ENCODE data around the gene METTL8. TPM values are rescaled to one million over a fixed set of nuclear protein-coding genes. Genes with fewer than 3 reads are reported as not detected.

The METTL8 gene
- total RNA-seq, 1 donor from 2014 or later: 41.6 TPM

DNA sequence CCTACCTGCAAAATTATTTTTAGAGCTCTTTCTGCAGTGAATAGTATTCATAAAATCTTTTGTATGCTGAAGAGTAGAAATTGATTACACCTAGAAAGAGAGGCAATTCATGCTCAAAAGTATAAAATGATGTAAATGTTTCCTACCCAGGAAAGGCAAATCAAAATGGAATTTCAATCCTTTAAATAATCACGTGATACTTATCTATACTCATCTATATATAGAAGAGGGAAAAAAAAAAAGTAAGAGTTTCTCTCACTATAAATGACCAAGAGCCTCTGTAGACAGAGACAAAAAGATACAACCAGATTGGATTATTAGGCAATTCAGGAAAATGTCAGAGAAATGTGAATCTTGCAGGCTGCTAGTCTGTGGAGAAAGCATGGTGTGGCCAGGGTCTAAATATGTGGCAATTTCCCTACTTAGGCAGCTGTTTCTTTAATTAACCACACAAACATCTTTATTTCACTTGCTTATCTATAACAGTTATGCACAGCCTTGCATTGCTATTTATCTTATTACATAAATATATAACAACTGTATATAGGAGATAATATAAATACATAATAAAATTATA is 39.5 kb downstream of the METTL8 start:
- DNase-seq (ENCODE audit: low spot score in 2 of 2, unreplicated experiment in 2 of 2): no peak
- Mint-ChIP-seq H3K4me1 (no peaks in the 10 kb centered on the region), H3K27ac (no peak overlapping the region), H3K27me3 (ENCODE audit: low read depth) (no peaks in the 10 kb centered on the region), H3K9me3 (peaks cover 12% of the 10 kb centered on the region), H3K36me3 (peaks cover 21% of the 10 kb centered on the region), H3K4me3 (no peak overlapping the region)
- TF ChIP-seq, protein P1, sequence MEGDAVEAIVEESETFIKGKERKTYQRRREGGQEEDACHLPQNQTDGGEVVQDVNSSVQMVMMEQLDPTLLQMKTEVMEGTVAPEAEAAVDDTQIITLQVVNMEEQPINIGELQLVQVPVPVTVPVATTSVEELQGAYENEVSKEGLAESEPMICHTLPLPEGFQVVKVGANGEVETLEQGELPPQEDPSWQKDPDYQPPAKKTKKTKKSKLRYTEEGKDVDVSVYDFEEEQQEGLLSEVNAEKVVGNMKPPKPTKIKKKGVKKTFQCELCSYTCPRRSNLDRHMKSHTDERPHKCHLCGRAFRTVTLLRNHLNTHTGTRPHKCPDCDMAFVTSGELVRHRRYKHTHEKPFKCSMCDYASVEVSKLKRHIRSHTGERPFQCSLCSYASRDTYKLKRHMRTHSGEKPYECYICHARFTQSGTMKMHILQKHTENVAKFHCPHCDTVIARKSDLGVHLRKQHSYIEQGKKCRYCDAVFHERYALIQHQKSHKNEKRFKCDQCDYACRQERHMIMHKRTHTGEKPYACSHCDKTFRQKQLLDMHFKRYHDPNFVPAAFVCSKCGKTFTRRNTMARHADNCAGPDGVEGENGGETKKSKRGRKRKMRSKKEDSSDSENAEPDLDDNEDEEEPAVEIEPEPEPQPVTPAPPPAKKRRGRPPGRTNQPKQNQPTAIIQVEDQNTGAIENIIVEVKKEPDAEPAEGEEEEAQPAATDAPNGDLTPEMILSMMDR (IDR thresholded peaks at IDR 0.05; ENCODE audit: unreplicated experiment): no peak

DNA sequence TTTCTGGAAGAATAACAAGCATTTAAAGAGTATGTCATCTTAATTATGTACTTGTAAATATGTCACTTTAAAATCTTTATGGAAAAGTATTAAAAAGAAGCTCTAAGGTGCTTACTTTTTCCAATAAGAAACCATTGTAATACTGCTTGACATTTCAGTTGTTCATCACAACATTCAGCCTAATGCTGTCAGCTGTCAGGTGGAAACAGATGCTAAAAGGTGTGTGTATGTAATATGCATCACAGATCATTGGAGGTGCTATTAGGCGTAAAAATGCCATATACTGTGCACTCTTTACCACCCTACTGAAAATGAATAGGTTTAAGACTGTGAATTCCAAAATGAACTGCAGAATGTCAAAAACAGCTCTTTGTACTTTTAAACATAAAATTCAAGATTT is 40.3 kb downstream of the METTL8 start:
- TF ChIP-seq, protein P1 (IDR thresholded peaks at IDR 0.05; ENCODE audit: unreplicated experiment): no peak
- peaks cover 12% of the 10 kb centered on the region for H3K9me3 Mint-ChIP-seq
- H3K36me3 Mint-ChIP-seq: peaks cover 21% of the 10 kb centered on the region
- DNase-seq (ENCODE audit: low spot score in 2 of 2, unreplicated experiment in 2 of 2): no peak
- no peaks in the 10 kb centered on the region for H3K4me1 Mint-ChIP-seq
- no peak overlapping the region for H3K27ac Mint-ChIP-seq
- no peak overlapping the region for H3K4me3 Mint-ChIP-seq
- no peaks in the 10 kb centered on the region for H3K27me3 Mint-ChIP-seq (ENCODE audit: low read depth)

DNA sequence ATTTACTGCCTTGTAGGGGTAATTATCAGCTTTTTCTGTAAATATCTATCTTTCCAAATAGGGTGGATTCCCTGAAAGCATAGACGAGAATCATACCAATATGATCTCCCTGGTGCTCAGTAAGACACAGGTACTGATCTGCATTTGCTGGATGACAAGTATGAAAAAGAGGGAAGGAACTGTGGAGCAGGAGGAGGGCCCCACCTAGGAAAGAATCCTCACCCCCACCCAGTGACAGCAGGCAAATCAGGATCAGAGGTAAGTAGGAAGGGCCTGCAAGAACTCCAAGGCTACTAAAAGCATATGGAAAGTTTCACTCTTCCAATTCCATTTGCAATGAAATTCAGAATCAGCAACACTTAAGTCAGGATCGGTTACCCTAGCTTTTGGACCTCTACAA is 42.3 kb downstream of the METTL8 start:
- Mint-ChIP-seq H3K4me1 (no peaks in the 10 kb centered on the region), H3K9me3 (no peaks in the 10 kb centered on the region), H3K27ac (no peak overlapping the region), H3K4me3 (no peak overlapping the region), H3K27me3 (ENCODE audit: low read depth) (no peaks in the 10 kb centered on the region), H3K36me3 (peaks cover 8% of the 10 kb centered on the region)
- no peak for DNase-seq (ENCODE audit: low spot score in 2 of 2, unreplicated experiment in 2 of 2)
- TF ChIP-seq, protein P1 (IDR thresholded peaks at IDR 0.05; ENCODE audit: unreplicated experiment): no peak

DNA sequence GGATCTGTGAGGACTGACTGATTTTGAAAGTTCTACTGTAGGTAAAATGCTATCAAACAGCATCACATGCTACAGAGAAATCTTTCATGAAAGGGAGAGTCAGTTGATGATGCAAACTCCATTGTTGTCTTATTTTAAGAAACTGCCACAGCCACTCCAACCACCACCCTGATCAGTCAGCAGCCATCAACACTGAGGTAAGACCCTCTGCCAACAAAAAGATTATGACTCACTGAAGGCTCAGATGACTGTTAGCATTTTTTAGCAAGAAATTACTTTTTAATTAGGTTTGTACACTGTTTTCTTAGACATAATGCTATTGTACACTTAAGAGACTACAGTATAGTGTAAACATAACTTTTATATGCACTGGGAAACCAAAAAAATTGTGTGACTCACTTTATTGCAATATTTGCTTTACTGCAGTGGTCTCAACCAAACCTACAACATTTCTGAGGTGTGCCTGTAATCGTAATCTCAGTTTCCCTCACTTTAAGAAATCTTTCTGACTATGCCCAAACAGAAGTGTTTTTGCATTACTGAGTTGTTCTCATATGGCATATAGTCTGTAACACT is 42.8 kb downstream of the METTL8 start:
- peaks cover 2% of the 10 kb centered on the region for H3K4me1 Mint-ChIP-seq
- no peaks in the 10 kb centered on the region for H3K9me3 Mint-ChIP-seq
- H3K4me3 Mint-ChIP-seq: no peak overlapping the region

DNA sequence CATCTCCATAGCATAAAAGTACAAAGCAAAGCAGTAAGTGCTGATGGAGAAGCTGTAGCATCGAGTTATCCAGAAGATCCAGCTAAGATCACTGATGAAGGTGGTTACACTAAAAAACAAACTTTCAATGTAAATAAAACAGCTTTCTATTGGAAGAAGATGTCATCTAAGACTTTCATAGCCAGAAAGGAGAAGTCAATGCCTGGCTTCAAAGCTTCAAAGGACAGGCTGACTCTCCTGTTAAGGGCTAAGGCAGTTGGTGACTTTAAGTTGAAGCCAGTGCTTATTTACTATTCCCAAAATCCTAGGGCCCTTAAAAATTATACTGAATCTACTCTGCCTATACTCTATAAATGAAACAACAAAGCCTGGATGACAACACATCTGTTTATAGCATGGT is 44.0 kb downstream of the METTL8 start:
- Mint-ChIP-seq H3K4me1 (peaks cover 4% of the 10 kb centered on the region), H3K27me3 (ENCODE audit: low read depth) (no peaks in the 10 kb centered on the region), H3K36me3 (peaks cover 4% of the 10 kb centered on the region), H3K4me3 (no peak overlapping the region), H3K27ac (no peak overlapping the region), H3K9me3 (no peaks in the 10 kb centered on the region)
- TF ChIP-seq, protein P1 (IDR thresholded peaks at IDR 0.05; ENCODE audit: unreplicated experiment): no peak
- no peak for DNase-seq (ENCODE audit: low spot score in 2 of 2, unreplicated experiment in 2 of 2)

More for the DNA sequence above, 42.8 kb downstream of the METTL8 start:
- TF ChIP-seq, protein P1 (IDR thresholded peaks at IDR 0.05; ENCODE audit: unreplicated experiment): no peak
- Mint-ChIP-seq H3K27ac (no peak overlapping the region), H3K36me3 (peaks cover 4% of the 10 kb centered on the region), H3K27me3 (ENCODE audit: low read depth) (no peaks in the 10 kb centered on the region)
- DNase-seq (ENCODE audit: low spot score in 2 of 2, unreplicated experiment in 2 of 2): no peak

All from mesothelial cell of epicardium (in vitro differentiated cells).